ENCODE results near the gene CCDC63. TPM values are rescaled to one million over a fixed set of nuclear protein-coding genes. Genes with fewer than 3 reads are reported as not detected.

CCDC63 gene
- total RNA-seq, 1 experiment from 2014 or later, result 0.98 TPM

DNA sequence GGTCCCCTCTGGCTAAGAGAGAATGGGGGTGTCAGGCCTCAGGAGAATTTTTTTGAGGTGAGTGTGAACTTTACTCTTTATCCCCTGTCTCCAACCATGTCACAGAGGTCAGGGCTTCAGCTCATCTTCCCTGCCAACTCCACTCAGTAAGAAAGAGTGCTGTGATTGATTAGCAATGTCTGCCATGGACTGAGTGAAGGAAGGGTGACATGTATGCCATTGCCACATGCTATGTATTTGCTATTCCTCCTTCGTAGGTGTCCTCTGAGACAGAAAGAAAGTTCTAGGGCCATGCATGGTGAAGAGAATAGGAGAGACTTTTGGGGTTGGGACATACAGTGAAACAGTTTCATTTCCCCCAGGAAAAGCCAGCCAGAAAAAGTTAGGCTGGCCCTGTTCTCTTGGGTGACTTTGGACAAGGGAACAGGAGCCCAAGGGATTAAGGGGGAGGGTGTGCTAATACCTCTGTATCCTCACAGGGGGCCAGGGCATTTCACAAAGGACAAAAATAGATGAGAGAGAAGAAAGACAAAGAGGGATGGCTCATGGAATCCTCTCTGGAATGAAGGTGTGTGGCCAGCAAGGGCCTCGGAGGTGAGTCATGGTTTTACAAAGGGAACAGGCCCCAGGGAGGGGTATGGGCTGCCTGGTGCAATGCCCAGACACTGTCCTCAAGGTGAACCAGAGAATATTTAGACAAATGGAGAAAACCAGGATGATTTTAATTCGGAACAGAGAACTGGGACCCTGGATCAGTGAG is 87.5 kb downstream of the CCDC63 start (continued):
- TF ChIP-seq, protein P1, sequence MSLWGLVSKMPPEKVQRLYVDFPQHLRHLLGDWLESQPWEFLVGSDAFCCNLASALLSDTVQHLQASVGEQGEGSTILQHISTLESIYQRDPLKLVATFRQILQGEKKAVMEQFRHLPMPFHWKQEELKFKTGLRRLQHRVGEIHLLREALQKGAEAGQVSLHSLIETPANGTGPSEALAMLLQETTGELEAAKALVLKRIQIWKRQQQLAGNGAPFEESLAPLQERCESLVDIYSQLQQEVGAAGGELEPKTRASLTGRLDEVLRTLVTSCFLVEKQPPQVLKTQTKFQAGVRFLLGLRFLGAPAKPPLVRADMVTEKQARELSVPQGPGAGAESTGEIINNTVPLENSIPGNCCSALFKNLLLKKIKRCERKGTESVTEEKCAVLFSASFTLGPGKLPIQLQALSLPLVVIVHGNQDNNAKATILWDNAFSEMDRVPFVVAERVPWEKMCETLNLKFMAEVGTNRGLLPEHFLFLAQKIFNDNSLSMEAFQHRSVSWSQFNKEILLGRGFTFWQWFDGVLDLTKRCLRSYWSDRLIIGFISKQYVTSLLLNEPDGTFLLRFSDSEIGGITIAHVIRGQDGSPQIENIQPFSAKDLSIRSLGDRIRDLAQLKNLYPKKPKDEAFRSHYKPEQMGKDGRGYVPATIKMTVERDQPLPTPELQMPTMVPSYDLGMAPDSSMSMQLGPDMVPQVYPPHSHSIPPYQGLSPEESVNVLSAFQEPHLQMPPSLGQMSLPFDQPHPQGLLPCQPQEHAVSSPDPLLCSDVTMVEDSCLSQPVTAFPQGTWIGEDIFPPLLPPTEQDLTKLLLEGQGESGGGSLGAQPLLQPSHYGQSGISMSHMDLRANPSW (CRISPR knock-in tag; conservative IDR thresholded peaks at IDR 0.05; ENCODE audit: low read depth), result no peak
- TF ChIP-seq ZNF232 (CRISPR knock-in tag; IDR thresholded peaks at IDR 0.05) (no peak), ZNF396 (CRISPR knock-in tag; IDR thresholded peaks at IDR 0.05; ENCODE audit: borderline replicate concordance) (no peak), JUN (CRISPR knock-in tag; IDR thresholded peaks at IDR 0.05) (no peak), EMX1 (CRISPR knock-in tag; IDR thresholded peaks at IDR 0.05) (no peak), SMAD3 (CRISPR knock-in tag; IDR thresholded peaks at IDR 0.05; ENCODE audit: borderline replicate concordance) (no peak), NR1H2 (CRISPR knock-in tag; IDR thresholded peaks at IDR 0.05) (no peak), JAZF1 (CRISPR knock-in tag; IDR thresholded peaks at IDR 0.05) (no peak), FOXP1 (CRISPR knock-in tag; IDR thresholded peaks at IDR 0.05; ENCODE audit: borderline replicate concordance) (no peak)
- TF ChIP-seq, protein P2, sequence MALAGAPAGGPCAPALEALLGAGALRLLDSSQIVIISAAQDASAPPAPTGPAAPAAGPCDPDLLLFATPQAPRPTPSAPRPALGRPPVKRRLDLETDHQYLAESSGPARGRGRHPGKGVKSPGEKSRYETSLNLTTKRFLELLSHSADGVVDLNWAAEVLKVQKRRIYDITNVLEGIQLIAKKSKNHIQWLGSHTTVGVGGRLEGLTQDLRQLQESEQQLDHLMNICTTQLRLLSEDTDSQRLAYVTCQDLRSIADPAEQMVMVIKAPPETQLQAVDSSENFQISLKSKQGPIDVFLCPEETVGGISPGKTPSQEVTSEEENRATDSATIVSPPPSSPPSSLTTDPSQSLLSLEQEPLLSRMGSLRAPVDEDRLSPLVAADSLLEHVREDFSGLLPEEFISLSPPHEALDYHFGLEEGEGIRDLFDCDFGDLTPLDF (CRISPR knock-in tag; IDR thresholded peaks at IDR 0.05), result no peak
- TF ChIP-seq, protein P3, sequence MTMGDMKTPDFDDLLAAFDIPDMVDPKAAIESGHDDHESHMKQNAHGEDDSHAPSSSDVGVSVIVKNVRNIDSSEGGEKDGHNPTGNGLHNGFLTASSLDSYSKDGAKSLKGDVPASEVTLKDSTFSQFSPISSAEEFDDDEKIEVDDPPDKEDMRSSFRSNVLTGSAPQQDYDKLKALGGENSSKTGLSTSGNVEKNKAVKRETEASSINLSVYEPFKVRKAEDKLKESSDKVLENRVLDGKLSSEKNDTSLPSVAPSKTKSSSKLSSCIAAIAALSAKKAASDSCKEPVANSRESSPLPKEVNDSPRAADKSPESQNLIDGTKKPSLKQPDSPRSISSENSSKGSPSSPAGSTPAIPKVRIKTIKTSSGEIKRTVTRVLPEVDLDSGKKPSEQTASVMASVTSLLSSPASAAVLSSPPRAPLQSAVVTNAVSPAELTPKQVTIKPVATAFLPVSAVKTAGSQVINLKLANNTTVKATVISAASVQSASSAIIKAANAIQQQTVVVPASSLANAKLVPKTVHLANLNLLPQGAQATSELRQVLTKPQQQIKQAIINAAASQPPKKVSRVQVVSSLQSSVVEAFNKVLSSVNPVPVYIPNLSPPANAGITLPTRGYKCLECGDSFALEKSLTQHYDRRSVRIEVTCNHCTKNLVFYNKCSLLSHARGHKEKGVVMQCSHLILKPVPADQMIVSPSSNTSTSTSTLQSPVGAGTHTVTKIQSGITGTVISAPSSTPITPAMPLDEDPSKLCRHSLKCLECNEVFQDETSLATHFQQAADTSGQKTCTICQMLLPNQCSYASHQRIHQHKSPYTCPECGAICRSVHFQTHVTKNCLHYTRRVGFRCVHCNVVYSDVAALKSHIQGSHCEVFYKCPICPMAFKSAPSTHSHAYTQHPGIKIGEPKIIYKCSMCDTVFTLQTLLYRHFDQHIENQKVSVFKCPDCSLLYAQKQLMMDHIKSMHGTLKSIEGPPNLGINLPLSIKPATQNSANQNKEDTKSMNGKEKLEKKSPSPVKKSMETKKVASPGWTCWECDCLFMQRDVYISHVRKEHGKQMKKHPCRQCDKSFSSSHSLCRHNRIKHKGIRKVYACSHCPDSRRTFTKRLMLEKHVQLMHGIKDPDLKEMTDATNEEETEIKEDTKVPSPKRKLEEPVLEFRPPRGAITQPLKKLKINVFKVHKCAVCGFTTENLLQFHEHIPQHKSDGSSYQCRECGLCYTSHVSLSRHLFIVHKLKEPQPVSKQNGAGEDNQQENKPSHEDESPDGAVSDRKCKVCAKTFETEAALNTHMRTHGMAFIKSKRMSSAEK (CRISPR knock-in tag; IDR thresholded peaks at IDR 0.05; ENCODE audit: borderline replicate concordance), result no peak

DNA sequence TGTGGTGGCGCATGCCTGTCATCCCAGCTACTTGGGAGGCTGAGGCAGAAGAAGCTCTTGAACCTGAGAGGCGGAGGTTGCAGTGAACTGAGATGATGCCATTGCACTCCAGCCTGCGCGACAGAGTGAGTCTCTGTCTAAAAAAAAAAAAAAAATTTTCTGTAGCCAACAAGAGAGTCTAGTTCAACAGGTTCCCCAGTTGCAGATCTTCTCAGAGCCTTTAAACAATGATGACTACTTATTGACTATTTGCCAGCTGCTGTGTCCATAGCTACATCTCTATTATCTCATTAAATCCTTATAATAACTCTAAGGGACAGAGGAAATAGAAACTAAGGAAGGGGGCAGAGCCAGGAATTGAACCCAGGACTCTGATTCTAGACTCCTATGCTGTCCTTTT is 88.8 kb downstream of the CCDC63 start:
- Mint-ChIP-seq H3K27me3 (ENCODE audit: low read depth) (peaks cover 18% of the 10 kb centered on the region), H3K36me3 (peaks cover 8% of the 10 kb centered on the region), H3K4me3 (no peak overlapping the region), H3K4me1 (peaks cover 62% of the 10 kb centered on the region), H3K9me3 (peaks cover 5% of the 10 kb centered on the region; the same call in 1 of the 2 replicates), H3K27ac (no peak overlapping the region)
- POLR2A ChIA-PET, result no interaction called here
- no peak for ATAC-seq
- no peak for DNase-seq (ENCODE audit: low spot score)
- CTCF ChIA-PET, result interaction anchor here (1.7 to 3.4 kb wide), 4 partner anchors 41 to 364 kb away, joined by 3 to 21 read pairs (median 10); partner anchors contain the start of gene CCDC63
- TF ChIP-seq, protein P4, sequence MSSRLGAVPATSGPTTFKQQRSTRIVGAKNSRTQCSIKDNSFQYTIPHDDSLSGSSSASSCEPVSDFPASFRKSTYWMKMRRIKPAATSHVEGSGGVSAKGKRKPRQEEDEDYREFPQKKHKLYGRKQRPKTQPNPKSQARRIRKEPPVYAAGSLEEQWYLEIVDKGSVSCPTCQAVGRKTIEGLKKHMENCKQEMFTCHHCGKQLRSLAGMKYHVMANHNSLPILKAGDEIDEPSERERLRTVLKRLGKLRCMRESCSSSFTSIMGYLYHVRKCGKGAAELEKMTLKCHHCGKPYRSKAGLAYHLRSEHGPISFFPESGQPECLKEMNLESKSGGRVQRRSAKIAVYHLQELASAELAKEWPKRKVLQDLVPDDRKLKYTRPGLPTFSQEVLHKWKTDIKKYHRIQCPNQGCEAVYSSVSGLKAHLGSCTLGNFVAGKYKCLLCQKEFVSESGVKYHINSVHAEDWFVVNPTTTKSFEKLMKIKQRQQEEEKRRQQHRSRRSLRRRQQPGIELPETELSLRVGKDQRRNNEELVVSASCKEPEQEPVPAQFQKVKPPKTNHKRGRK (CRISPR knock-in tag; IDR thresholded peaks at IDR 0.05; ENCODE audit: borderline replicate concordance), result no peak
- no peak for TF ChIP-seq FOXK1 (CRISPR knock-in tag; IDR thresholded peaks at IDR 0.05)
- no peak for TF ChIP-seq SMAD4 (CRISPR knock-in tag; IDR thresholded peaks at IDR 0.05)
- TF ChIP-seq, protein P5, sequence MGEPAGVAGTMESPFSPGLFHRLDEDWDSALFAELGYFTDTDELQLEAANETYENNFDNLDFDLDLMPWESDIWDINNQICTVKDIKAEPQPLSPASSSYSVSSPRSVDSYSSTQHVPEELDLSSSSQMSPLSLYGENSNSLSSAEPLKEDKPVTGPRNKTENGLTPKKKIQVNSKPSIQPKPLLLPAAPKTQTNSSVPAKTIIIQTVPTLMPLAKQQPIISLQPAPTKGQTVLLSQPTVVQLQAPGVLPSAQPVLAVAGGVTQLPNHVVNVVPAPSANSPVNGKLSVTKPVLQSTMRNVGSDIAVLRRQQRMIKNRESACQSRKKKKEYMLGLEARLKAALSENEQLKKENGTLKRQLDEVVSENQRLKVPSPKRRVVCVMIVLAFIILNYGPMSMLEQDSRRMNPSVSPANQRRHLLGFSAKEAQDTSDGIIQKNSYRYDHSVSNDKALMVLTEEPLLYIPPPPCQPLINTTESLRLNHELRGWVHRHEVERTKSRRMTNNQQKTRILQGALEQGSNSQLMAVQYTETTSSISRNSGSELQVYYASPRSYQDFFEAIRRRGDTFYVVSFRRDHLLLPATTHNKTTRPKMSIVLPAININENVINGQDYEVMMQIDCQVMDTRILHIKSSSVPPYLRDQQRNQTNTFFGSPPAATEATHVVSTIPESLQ (CRISPR knock-in tag; IDR thresholded peaks at IDR 0.05), result no peak
- TF ChIP-seq GRHL2 (CRISPR knock-in tag; IDR thresholded peaks at IDR 0.05; ENCODE audit: insufficient replicate concordance, severe bottlenecking), result no peak
- no peak for TF ChIP-seq ZNF263 (CRISPR knock-in tag; IDR thresholded peaks at IDR 0.05; ENCODE audit: low read depth)
- no peak for TF ChIP-seq RELA (CRISPR knock-in tag; IDR thresholded peaks at IDR 0.05; ENCODE audit: borderline replicate concordance)
- TF ChIP-seq PRRX2 (CRISPR knock-in tag; IDR thresholded peaks at IDR 0.05), result no peak
- no peak for TF ChIP-seq NFE2L1 (CRISPR knock-in tag; IDR thresholded peaks at IDR 0.05)
- no peak for TF ChIP-seq TP53 (CRISPR knock-in tag; IDR thresholded peaks at IDR 0.05)
- TF ChIP-seq ZNF121 (CRISPR knock-in tag; IDR thresholded peaks at IDR 0.05), result no peak
- TF ChIP-seq ESRRA (CRISPR knock-in tag; IDR thresholded peaks at IDR 0.05; ENCODE audit: borderline replicate concordance), result no peak
